Measurements from ENCODE around the gene HSD17B7.
"Not testable (repeated sequence)": the region's sequence is repeated elsewhere in the genome, so short reads cannot be mapped to it uniquely, and the experiment has no call there.

Gene HSD17B7

DNA sequence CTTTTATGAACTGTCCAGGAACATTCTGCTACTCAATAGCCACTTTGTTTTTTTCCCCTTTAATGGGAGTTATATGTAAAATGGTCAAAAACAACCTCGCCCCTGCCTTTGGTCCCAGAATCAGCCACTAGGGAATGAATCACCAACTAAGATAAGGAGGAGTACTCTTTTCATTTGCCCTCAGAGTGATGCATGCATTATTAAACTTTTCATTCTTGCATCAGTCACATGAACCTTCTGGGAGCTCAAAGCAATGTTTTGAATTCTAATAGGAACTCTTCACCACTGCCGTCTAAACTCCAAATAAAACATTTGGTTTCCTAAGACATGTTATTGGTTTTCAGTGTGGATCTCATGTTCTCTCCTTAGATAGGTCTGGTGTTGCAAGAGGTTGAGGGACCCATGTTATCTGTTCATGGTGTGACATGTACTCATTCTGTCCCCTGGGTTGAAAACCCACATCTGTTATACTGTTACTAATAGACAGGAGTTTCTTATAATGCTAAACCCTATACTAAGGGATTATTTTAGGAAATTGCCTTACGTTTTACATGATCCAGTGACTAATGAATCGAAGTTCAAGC lies 17.8 kb upstream of the HSD17B7 start:
- no peaks in the 10 kb centered on the region for H3K27me3 ChIP-seq (ENCODE audit: control insufficient read depth, insufficient read depth, low read length)
- no peak overlapping the region for H3K27ac ChIP-seq (ENCODE audit: low read length)
- H3K9me3 ChIP-seq (ENCODE audit: control insufficient read depth, insufficient read depth, low read length) = no peaks in the 10 kb centered on the region; the same call in 1 of the 2 replicates
- H3K4me3 ChIP-seq (ENCODE audit: low read length) = no peak overlapping the region
- no CpG with 5 or more reads among the region's 4 CpGs for WGBS (ENCODE audit: insufficient coverage, insufficient read length)
- no peaks in the 10 kb centered on the region for H3K36me3 ChIP-seq (ENCODE audit: control insufficient read depth, insufficient read depth, low read length)
- no peaks in the 10 kb centered on the region for H3K4me1 ChIP-seq (ENCODE audit: control insufficient read depth, insufficient read depth, low read length)
- no peak for DNase-seq (ENCODE audit: low read depth, low spot score)

DNA sequence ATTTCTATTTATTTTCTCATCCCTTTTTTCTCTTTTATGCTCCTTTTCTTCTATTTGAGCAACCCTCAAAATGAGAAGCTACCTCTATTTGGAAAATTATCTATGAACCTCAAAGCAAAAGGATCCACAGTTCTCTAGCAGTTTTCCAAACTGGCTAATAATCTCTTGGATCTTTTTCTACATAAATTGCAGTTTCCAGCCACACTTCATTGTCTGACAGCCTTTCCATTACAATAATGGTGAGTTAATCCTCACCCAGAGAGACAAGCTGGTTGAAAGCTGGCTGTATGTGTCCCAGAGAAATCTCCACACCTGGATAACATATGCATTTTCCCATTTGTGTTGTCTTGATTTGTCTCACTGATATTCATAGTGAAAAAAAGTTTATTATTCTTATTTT lies 16.5 kb upstream of the HSD17B7 start:
- H3K36me3 ChIP-seq (ENCODE audit: control insufficient read depth, insufficient read depth, low read length) = no peaks in the 10 kb centered on the region
- H3K27ac ChIP-seq (ENCODE audit: low read length) = no peak overlapping the region
- H3K27me3 ChIP-seq (ENCODE audit: control insufficient read depth, insufficient read depth, low read length) = no peaks in the 10 kb centered on the region
- H3K4me3 ChIP-seq (ENCODE audit: low read length) = no peak overlapping the region
- no peaks in the 10 kb centered on the region; the same call in 1 of the 2 replicates for H3K9me3 ChIP-seq (ENCODE audit: control insufficient read depth, insufficient read depth, low read length)
- H3K4me1 ChIP-seq (ENCODE audit: control insufficient read depth, insufficient read depth, low read length) = no peaks in the 10 kb centered on the region
- no peak for DNase-seq (ENCODE audit: low read depth, low spot score)

DNA sequence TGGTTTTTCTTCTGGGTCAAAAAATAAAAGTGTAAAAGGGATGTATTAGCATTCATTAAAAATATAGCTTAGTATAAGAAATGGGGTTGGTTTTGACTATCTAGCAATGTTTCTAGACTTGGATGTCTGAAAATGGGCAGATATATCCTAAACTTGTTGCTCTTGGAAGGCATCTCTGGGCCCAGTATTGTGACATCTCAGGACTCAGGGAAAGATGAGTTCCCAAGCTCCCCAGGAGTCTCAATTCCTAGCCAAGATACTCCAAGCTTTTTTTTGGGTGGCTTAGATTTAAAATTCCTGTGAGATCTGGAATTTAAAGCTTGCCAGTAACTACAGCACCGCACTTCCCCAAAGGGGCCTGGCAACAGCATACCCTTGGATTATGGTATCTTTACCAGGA lies 11.5 kb upstream of the HSD17B7 start:
- H3K27me3 ChIP-seq (ENCODE audit: control insufficient read depth, insufficient read depth, low read length) = no peaks in the 10 kb centered on the region
- DNase-seq (ENCODE audit: low read depth, low spot score) = no peak
- no CpG with 5 or more reads among the region's 1 CpG for WGBS (ENCODE audit: insufficient coverage, insufficient read length)
- H3K4me3 ChIP-seq (ENCODE audit: low read length) = no peak overlapping the region
- no peak overlapping the region for H3K27ac ChIP-seq (ENCODE audit: low read length)
- H3K36me3 ChIP-seq (ENCODE audit: control insufficient read depth, insufficient read depth, low read length) = no peaks in the 10 kb centered on the region
- no peaks in the 10 kb centered on the region for H3K4me1 ChIP-seq (ENCODE audit: control insufficient read depth, insufficient read depth, low read length)
- H3K9me3 ChIP-seq (ENCODE audit: control insufficient read depth, insufficient read depth, low read length) = no peaks in the 10 kb centered on the region

DNA sequence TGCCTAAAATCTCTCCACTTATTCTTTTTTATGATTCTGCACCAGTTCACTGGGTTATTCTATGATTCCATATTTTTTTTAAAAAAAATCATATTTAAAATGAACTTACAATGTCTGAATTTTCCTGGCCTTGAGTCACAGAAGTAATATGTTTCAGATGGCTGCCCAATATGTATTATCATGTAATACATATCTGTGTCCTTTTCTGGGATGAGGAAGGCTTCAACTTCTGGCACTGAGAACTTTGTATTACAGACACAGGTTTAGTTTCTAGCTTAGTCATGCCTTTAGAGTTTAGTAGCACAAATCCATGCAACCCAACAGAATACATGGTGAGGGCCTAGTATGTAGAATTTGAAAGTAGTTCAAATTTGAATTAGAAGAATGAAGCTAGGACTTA lies 7.8 kb upstream of the HSD17B7 start:
- Histone ChIP-seq H3K27ac (ENCODE audit: low read length) (no peak overlapping the region), H3K27me3 (ENCODE audit: control insufficient read depth, insufficient read depth, low read length) (no peaks in the 10 kb centered on the region), H3K9me3 (ENCODE audit: control insufficient read depth, insufficient read depth, low read length) (no peaks in the 10 kb centered on the region), H3K36me3 (ENCODE audit: control insufficient read depth, insufficient read depth, low read length) (no peaks in the 10 kb centered on the region), H3K4me1 (ENCODE audit: control insufficient read depth, insufficient read depth, low read length) (no peaks in the 10 kb centered on the region), H3K4me3 (ENCODE audit: low read length) (no peak overlapping the region)
- DNase-seq (ENCODE audit: low read depth, low spot score) = no peak

DNA sequence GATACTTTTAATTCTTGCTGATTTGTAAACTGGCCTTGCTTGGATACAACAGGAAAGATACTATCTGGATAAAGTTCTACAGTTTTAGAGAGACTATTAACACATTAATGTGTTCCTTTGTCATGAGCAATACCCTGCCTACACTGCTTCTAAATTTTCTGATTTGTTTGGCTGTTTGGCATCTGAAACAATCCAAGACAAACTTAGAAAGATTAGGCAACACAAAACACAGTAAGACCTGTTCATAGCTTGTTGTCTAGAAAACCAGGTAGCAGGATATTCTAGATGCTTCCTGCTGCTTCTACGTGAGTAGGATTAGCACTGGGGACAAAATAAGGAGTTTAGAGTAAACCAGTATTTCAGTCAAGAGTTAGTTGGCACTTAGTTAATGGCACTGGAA lies 5.6 kb upstream of the HSD17B7 start:
- H3K27me3 ChIP-seq (ENCODE audit: control insufficient read depth, insufficient read depth, low read length); DNase-seq (ENCODE audit: low read depth, low spot score); H3K27ac ChIP-seq (ENCODE audit: low read length); H3K9me3 ChIP-seq (ENCODE audit: control insufficient read depth, insufficient read depth, low read length); H3K36me3 ChIP-seq (ENCODE audit: control insufficient read depth, insufficient read depth, low read length); H3K4me1 ChIP-seq (ENCODE audit: control insufficient read depth, insufficient read depth, low read length); H3K4me3 ChIP-seq (ENCODE audit: low read length): not testable (repeated sequence)
- no CpG with 5 or more reads among the region's 1 CpG for WGBS (ENCODE audit: insufficient coverage, insufficient read length)

DNA sequence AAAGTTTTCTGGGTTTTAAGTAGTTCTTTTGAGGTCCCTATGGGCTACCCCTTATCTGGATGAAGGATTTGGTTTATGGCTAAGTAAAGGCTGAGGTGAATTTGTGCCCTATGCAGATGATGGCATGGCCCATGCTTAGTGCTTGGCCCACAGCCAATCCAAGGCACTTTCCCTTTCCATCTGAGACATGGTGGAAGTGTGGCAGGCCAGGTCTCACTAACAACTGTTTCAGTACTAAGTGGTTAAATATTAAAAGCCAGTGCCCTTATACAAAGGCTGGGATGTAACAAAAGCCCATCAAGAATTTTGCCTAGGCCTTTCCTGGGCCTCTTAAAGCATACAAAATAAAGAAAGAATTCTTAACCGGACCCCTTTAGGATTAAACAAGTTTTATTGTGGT lies 1.7 kb upstream of the HSD17B7 start:
- not testable (repeated sequence) for H3K27ac ChIP-seq (ENCODE audit: low read length); DNase-seq (ENCODE audit: low read depth, low spot score); H3K4me1 ChIP-seq (ENCODE audit: control insufficient read depth, insufficient read depth, low read length); H3K4me3 ChIP-seq (ENCODE audit: low read length); H3K36me3 ChIP-seq (ENCODE audit: control insufficient read depth, insufficient read depth, low read length); H3K27me3 ChIP-seq (ENCODE audit: control insufficient read depth, insufficient read depth, low read length); H3K9me3 ChIP-seq (ENCODE audit: control insufficient read depth, insufficient read depth, low read length)
- WGBS (ENCODE audit: insufficient coverage, insufficient read length) = no CpG with 5 or more reads among the region's 1 CpG

DNA sequence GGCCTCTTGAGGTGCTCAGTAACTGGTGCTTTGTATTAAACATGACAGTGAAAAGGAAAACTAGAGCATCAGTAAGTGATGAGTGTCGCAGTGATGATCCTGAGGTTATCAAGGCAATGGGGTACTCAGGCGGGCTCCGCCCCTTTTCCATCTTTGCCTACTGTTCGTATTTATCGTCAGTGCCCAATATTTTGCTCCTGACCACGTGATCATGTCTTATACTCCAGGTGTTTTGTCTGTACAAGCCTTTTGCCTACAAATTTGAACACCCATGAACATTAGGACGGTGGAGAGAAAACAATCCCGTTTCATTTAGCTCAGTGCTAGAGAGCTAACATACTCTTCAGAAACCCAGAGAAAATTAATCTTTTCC lies 469 bp downstream of the HSD17B7 start:
- H3K9me3 ChIP-seq (ENCODE audit: control insufficient read depth, insufficient read depth, low read length); DNase-seq (ENCODE audit: low read depth, low spot score); H3K27ac ChIP-seq (ENCODE audit: low read length): not testable (repeated sequence)

DNA sequence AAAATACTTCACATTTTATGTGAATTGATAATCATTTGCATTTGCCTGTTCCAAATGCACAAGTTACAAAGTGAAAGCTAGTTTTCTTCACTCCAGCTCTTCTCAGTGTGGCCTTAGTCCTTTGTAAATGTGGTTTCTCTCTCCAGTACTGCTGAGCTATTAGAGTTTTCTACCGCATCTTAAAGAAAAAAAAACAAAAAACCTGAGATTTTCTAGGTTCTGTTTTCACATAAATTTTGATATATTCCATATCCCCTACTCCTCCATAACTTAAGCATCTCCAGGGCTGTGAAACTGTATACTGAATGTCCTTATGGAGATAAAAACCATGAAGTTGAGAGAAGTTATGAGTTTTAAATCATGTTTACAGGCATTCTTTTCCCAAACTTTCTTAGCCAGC lies 3.8 kb downstream of the HSD17B7 start:
- not testable (repeated sequence) for DNase-seq (ENCODE audit: low read depth, low spot score); H3K4me1 ChIP-seq (ENCODE audit: control insufficient read depth, insufficient read depth, low read length); H3K4me3 ChIP-seq (ENCODE audit: low read length); H3K27ac ChIP-seq (ENCODE audit: low read length); H3K27me3 ChIP-seq (ENCODE audit: control insufficient read depth, insufficient read depth, low read length); H3K36me3 ChIP-seq (ENCODE audit: control insufficient read depth, insufficient read depth, low read length); H3K9me3 ChIP-seq (ENCODE audit: control insufficient read depth, insufficient read depth, low read length)
- WGBS (ENCODE audit: insufficient coverage, insufficient read length) = no CpG with 5 or more reads among the region's 1 CpG

More for the DNA sequence above, 469 bp downstream of the HSD17B7 start:
- peak overlapping the region; percentile 51; the same call in 1 of the 2 replicates for H3K4me3 ChIP-seq (ENCODE audit: low read length)
- not testable (repeated sequence) for H3K27me3 ChIP-seq (ENCODE audit: control insufficient read depth, insufficient read depth, low read length); H3K4me1 ChIP-seq (ENCODE audit: control insufficient read depth, insufficient read depth, low read length); H3K36me3 ChIP-seq (ENCODE audit: control insufficient read depth, insufficient read depth, low read length)
- WGBS (ENCODE audit: insufficient coverage, insufficient read length) = no CpG with 5 or more reads among the region's 8 CpGs

DNA sequence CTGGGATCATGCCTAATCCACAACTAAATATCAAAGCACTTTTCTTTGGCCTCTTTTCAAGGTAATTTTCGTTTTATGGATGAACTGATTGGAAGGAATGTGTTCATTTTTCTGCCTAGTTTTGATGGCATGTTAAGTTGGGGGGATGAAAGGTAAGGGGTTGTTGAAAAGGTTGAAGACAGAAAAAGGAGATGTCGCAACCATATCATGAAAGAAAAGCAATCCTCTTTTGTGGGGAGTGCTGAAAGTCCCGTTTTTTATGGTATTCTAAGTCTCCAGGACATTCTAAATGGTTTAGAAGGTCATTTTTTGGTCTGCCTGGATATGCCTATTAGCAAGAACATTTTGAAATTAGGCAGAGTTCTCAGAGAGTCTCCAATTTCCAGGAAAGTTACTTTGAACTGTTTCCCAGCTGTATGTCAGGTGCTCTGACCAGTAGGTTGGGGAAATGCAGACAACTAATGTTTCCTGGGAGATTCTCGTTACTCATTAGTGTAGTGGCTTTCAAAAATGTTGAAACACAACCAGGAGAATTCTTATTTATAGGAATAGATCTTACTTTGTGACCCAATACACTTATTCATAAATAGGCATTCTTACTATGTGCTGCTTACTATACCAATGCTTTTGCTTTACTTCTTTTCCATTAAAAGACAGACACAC lies 6.2 kb downstream of the HSD17B7 start:
- no CpG with 5 or more reads among the region's 4 CpGs for WGBS (ENCODE audit: insufficient coverage, insufficient read length)
- H3K4me1 ChIP-seq (ENCODE audit: control insufficient read depth, insufficient read depth, low read length); H3K4me3 ChIP-seq (ENCODE audit: low read length); H3K27ac ChIP-seq (ENCODE audit: low read length); H3K9me3 ChIP-seq (ENCODE audit: control insufficient read depth, insufficient read depth, low read length); H3K36me3 ChIP-seq (ENCODE audit: control insufficient read depth, insufficient read depth, low read length); H3K27me3 ChIP-seq (ENCODE audit: control insufficient read depth, insufficient read depth, low read length); DNase-seq (ENCODE audit: low read depth, low spot score): not testable (repeated sequence)

DNA sequence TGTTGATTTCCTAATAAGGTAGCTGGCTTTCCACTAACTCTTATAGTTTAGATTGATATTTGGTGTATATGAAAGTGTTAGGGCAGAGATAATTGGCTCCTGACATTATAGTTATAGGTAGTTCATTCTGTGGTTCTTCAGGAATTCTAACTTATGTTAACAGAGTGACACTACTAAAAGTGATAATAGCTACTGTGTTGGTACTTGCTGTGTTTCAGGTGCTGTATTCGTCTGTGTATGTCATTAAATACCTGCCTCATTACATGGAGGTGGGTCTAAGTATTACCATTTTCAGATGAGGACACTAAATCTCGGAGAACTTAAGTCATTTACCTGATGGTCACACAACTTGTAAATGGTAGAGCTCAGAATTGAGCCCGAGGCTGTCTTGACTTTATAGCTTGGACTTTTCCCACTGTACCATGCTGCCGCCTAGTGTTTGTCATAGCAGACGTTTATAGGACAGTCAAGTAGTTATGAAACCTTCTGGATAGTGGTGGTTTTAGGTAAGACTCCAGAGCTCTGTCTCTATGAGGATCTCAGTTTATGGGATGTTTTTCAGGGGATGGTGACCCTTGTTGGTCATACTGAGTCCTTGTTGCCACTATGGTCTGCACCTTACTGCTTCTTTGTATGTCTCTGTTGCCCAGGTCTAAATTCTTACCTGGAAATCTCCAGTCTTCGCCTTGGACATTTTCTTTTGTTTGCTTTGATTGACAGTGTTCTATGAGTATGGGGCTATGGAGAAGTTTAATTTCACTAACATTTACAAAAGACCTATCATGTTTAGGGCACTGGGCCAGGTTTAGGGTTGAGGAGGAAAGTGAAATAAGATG lies 9.7 kb downstream of the HSD17B7 start:
- not testable (repeated sequence) for DNase-seq (ENCODE audit: low read depth, low spot score); H3K27me3 ChIP-seq (ENCODE audit: control insufficient read depth, insufficient read depth, low read length); H3K4me3 ChIP-seq (ENCODE audit: low read length); H3K27ac ChIP-seq (ENCODE audit: low read length); H3K4me1 ChIP-seq (ENCODE audit: control insufficient read depth, insufficient read depth, low read length); H3K36me3 ChIP-seq (ENCODE audit: control insufficient read depth, insufficient read depth, low read length); H3K9me3 ChIP-seq (ENCODE audit: control insufficient read depth, insufficient read depth, low read length)
- no CpG with 5 or more reads among the region's 6 CpGs for WGBS (ENCODE audit: insufficient coverage, insufficient read length)

DNA sequence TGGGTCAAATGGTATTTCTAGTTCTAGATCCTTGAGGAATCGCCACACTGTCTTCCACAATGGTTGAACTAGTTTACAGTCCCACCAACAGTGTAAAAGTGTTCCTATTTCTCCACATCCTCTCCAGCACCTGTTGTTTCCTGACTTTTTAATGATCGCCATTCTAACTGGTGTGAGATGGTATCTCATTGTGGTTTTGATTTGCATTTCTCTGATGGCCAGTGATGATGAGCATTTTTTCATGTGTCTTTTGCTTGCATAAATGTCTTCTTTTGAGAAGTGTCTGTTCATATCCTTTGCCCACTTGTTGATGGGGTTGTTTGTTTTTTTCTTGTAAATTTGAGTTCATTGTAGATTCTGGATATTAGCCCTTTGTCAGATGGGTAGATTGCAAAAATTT lies 17.0 kb downstream of the HSD17B7 start:
- H3K36me3 ChIP-seq (ENCODE audit: control insufficient read depth, insufficient read depth, low read length); H3K27me3 ChIP-seq (ENCODE audit: control insufficient read depth, insufficient read depth, low read length); H3K4me1 ChIP-seq (ENCODE audit: control insufficient read depth, insufficient read depth, low read length); H3K27ac ChIP-seq (ENCODE audit: low read length); H3K9me3 ChIP-seq (ENCODE audit: control insufficient read depth, insufficient read depth, low read length); H3K4me3 ChIP-seq (ENCODE audit: low read length); DNase-seq (ENCODE audit: low read depth, low spot score): not testable (repeated sequence)
- no CpG with 5 or more reads among the region's 2 CpGs for WGBS (ENCODE audit: insufficient coverage, insufficient read length)
